Activated T-cell treated with anti-CD3 and anti-CD28 coated beads, Interleukin-2, amount 50 U/mL, for 24 hours (primary cell): Measurements from ENCODE around the gene GALNTL6.

Experiments
- DNase-seq: peaks from one replicate; pipeline ENCODE4 v3.0.0-alpha.2; 2020
- H3K27ac Mint-ChIP-seq: 2 replicates; pipeline ENCODE4 v1.8.0; 2020; ENCODE audit warnings: mild to moderate bottlenecking, mixed read lengths
- H3K27me3 Mint-ChIP-seq: 2 replicates; pipeline ENCODE4 v1.8.0; 2020; ENCODE audit warnings: mixed read lengths
- H3K36me3 Mint-ChIP-seq: 2 replicates; pipeline ENCODE4 v1.8.0; 2020; ENCODE audit warnings: low read depth, mixed read lengths
- H3K4me1 Mint-ChIP-seq: 2 replicates; pipeline ENCODE4 v1.8.0; 2020; ENCODE audit warnings: low read depth, mixed read lengths
- H3K4me3 Mint-ChIP-seq: 2 replicates; pipeline ENCODE4 v1.8.0; 2020; ENCODE audit warnings: mild to moderate bottlenecking, moderate library complexity, mixed read lengths
- H3K9me3 Mint-ChIP-seq: 2 replicates; pipeline ENCODE4 v1.8.0; 2020; ENCODE audit warnings: mixed read lengths

The GALNTL6 gene

DNA sequence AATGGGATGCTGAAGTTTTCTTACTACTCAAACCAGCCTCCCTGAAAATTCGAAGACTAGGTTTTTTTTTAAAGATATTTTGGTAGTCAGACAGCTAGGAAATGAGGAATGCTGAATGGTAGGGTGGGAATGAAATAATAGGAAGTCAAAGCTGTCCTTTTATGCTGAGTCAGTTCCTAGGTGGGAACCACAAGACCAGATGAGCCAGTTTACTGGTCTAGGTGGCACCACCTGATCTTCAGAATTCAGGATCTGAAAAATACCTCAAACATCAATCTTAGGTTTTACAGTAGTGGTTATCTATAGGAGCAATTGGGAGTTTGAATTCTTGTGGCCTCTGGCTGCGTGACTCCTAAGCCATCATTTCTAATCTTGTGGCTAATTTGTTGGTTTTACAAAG lies 1172.3 kb downstream of the GALNTL6 start:
- H3K27me3 Mint-ChIP-seq, result peaks cover 6% of the 10 kb centered on the region
- H3K4me1 Mint-ChIP-seq, result no peaks in the 10 kb centered on the region
- H3K4me3 Mint-ChIP-seq, result no peak overlapping the region
- DNase-seq, result no peak
- H3K36me3 Mint-ChIP-seq, result no peaks in the 10 kb centered on the region
- H3K27ac Mint-ChIP-seq, result no peak overlapping the region
- H3K9me3 Mint-ChIP-seq, result peaks cover 5% of the 10 kb centered on the region

DNA sequence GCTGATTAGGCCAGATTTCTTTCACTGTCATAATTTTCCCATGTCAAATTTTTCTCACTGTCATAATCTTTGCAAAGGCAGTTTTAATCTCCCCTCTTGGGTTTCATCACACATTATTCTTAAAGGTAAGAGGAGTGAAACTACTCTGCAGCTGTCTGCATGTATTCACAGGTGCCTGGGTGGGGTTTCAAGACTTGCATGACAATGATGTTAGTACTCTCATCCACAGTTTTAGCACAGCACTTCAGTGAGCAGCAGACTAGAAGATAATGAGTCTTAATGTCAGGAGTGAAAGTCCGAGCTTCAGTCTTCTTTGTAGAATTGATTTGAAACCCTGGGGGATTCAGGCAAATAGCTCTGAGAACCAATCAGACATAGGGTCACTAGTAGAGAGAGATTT lies 1172.9 kb downstream of the GALNTL6 start:
- no peaks in the 10 kb centered on the region for H3K36me3 Mint-ChIP-seq
- H3K4me3 Mint-ChIP-seq, result no peak overlapping the region
- peaks cover 5% of the 10 kb centered on the region for H3K9me3 Mint-ChIP-seq
- no peak for DNase-seq
- H3K27ac Mint-ChIP-seq, result no peak overlapping the region
- no peaks in the 10 kb centered on the region for H3K4me1 Mint-ChIP-seq
- H3K27me3 Mint-ChIP-seq, result peaks cover 6% of the 10 kb centered on the region

DNA sequence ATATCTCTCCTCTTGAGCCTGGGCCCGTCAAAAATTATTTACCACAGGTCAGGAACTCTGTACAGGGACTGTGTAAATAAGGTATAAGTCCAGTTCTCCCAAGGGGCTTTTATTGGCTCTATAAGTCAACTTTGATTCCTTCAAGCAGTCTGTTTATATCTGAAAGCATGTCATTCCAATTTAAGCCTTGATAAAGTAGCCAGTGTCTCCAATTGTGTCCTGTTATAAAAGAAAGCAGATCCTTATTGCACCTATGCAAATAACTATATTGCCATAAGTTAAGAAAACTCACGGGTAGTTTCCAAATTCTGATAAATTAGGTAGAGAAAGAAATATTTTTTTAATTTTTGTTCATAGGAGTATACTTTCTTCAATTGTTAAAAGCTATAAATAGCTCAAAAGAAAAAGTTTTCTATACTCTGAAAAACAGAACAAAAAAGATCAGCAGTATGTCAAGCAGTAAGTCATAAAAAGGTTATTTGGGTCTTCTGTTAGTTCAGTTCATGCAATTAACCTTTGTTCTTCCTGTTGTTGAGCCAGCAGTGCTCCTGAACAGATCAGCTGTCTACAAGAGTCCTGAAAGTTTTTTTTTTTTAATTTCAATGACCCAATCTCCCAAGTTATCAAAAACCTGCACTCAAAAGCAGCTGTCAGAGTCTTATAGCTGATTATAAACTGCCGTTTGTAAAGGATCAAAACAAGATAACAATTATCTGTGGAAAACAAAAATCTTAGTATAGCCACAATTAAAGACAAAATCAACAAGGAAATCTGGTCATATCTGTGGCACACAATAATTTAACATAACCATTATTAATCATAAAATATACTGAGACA lies 1177.0 kb downstream of the GALNTL6 start:
- H3K9me3 Mint-ChIP-seq, result peaks cover 5% of the 10 kb centered on the region
- H3K27me3 Mint-ChIP-seq, result peaks cover 6% of the 10 kb centered on the region
- no peaks in the 10 kb centered on the region for H3K36me3 Mint-ChIP-seq
- no peaks in the 10 kb centered on the region for H3K4me1 Mint-ChIP-seq
- DNase-seq, result no peak
- no peak overlapping the region for H3K4me3 Mint-ChIP-seq
- H3K27ac Mint-ChIP-seq, result no peak overlapping the region

DNA sequence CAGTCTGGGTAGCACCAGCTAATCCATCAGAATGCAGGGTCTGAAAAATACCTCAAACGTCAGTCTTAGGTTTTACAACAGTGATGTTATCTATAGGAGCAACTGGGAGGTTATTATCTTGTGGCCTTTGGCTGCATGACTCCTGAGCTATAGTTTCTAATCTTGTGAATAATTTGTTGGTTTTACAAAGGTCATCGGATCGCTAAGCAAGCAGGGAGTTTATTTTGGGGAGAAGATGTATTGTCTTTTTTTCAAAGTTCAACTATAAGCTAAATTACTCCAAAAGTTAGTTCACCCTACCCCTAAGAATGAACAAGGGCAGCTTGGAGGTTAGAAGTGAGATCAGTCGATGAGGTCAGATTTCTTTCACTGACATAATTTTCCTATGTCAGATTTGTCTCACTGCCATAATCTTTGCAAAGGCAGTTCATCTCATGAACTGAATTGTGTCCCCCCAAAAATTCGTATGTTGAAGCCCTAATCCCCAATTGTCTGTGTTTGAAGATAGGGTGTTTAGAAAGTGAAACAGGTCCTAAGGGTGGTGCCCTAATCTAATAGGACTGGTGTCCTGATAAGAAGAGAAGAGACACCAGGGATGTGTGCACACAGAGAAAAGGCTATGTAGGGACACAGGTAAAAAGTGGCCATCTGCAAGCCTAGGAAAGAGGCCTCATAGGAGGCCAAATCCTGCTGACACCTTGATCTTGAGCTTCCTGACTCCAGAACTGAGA lies 1179.6 kb downstream of the GALNTL6 start:
- Mint-ChIP-seq H3K27ac (no peak overlapping the region), H3K27me3 (peaks cover 28% of the 10 kb centered on the region), H3K36me3 (no peaks in the 10 kb centered on the region), H3K9me3 (peaks cover 5% of the 10 kb centered on the region), H3K4me1 (peaks cover 9% of the 10 kb centered on the region), H3K4me3 (no peak overlapping the region)
- no peak for DNase-seq

DNA sequence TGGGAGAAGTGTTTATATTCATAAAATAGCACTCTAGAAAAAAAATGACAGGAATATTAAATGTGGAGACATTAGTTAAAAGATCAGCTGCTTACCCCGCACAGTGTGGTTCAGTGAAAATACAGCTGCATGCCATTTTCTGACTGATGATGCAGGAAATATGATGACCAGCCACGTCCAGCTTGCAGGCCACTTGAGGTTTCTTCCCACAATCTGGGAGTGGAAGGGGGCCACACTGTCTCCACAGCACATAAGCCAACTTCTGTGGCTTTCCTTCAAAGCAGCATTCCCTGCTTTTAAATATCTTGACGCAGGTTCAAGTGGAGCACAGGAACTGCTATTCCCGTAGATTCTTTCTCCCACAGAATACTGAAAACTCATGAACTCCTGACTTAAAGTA lies 1182.0 kb downstream of the GALNTL6 start:
- H3K9me3 Mint-ChIP-seq, result no peaks in the 10 kb centered on the region
- no peak overlapping the region for H3K4me3 Mint-ChIP-seq
- H3K27me3 Mint-ChIP-seq, result peaks cover 40% of the 10 kb centered on the region
- no peaks in the 10 kb centered on the region for H3K36me3 Mint-ChIP-seq
- peaks cover 9% of the 10 kb centered on the region for H3K4me1 Mint-ChIP-seq
- H3K27ac Mint-ChIP-seq, result no peak overlapping the region
- no peak for DNase-seq

DNA sequence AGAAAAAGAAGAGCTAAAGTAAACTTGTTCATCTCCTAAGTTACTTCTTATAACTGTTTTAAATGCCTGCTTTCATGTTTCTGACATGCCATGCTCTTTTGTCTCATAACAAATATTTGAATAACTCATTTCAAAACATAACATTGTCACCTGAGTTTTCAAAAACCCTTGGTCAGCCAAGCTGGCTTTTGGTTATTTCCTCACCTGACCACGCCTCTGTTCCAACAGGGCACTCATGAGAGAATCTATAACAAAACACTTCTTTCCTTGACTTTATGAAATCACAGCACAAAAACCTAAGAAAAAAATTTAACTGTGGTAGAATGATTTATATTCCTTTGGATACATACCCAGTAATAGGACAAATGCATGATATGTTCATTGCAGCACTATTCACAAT lies 1182.5 kb downstream of the GALNTL6 start:
- no peak overlapping the region for H3K4me3 Mint-ChIP-seq
- no peaks in the 10 kb centered on the region for H3K36me3 Mint-ChIP-seq
- peak overlapping the region; percentile 27 for H3K27ac Mint-ChIP-seq
- H3K27me3 Mint-ChIP-seq, result peaks cover 41% of the 10 kb centered on the region
- peaks cover 9% of the 10 kb centered on the region for H3K4me1 Mint-ChIP-seq
- no peaks in the 10 kb centered on the region for H3K9me3 Mint-ChIP-seq
- DNase-seq, result no peak

DNA sequence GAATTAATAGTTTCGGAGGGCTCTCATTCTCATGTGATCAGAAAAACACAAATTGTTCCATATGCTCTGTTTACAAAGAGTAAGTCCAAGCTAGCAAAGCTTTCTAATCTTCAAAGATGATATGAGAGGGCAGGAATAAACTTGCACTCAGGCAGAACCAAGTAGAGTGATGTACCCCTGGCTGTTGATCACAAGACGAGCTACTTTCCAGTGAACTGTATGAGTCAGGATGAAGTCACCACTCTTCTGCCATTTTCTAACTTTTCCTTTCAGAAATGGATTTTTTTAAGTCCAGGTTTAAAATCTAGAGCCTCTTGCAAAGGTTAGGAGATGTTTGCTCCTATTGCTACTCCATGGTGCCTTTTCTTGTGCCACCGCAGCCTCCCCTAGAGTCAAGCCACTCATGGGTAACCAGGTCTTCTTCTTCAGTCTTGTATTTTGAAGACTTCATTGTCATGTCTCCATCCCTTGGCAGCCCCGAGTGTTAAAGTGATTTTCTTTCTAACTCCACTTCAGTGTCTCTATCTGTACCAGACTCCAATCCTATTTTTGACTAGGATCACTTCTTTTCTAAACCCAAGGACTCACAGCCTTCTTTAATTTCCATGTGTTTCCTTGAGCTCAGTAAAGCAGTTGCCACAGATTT lies 1183.5 kb downstream of the GALNTL6 start:
- no peak for DNase-seq
- H3K4me1 Mint-ChIP-seq, result peaks cover 9% of the 10 kb centered on the region
- H3K27me3 Mint-ChIP-seq, result peaks cover 44% of the 10 kb centered on the region
- H3K9me3 Mint-ChIP-seq, result no peaks in the 10 kb centered on the region
- H3K27ac Mint-ChIP-seq, result peak overlapping the region; percentile 1
- no peaks in the 10 kb centered on the region for H3K36me3 Mint-ChIP-seq
- H3K4me3 Mint-ChIP-seq, result no peak overlapping the region

DNA sequence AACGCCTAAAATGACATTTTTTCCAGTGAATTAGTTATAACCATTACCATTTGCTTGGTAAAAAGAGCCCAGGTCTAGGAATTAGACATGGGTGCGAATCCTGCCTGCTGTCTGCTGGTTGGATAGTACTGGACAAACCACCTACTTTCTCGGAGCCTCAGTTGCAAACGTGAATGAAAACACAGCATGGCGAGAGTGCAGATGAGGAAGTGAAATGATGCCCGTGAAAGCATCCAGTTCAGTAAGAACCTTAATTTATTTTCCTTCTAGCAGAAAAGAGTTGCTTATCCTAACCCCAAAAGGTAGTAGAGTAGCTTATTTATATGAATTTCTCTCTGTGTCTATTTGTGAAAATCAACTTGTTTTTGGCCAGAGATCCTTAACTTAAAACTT lies 1184.0 kb downstream of the GALNTL6 start:
- peaks cover 44% of the 10 kb centered on the region for H3K27me3 Mint-ChIP-seq
- H3K27ac Mint-ChIP-seq, result no peak overlapping the region
- DNase-seq, result no peak
- peaks cover 9% of the 10 kb centered on the region for H3K4me1 Mint-ChIP-seq
- no peak overlapping the region for H3K4me3 Mint-ChIP-seq
- H3K9me3 Mint-ChIP-seq, result no peaks in the 10 kb centered on the region
- H3K36me3 Mint-ChIP-seq, result no peaks in the 10 kb centered on the region

DNA sequence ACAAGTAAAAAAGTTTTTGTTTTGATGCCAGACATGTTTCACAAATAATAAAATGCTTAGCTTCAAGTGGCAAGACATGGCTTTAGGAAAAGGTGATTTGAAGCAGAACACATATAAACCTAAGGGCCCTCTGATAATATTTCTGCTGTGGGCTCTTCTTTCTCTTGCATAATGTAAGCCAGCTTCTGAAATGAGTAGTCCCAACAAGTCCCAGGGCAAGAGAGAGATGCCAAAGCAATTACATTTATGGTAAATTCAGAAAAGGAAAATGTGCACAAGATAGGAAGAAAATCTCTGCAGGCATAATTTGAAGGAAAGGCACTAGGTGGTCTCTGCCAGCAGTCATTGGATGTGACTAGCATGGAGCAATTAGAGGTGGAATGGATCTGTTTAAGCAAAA lies 1184.7 kb downstream of the GALNTL6 start:
- Mint-ChIP-seq H3K27ac (no peak overlapping the region), H3K9me3 (no peaks in the 10 kb centered on the region), H3K36me3 (no peaks in the 10 kb centered on the region), H3K27me3 (peaks cover 44% of the 10 kb centered on the region), H3K4me3 (no peak overlapping the region), H3K4me1 (peaks cover 9% of the 10 kb centered on the region)
- DNase-seq, result no peak

DNA sequence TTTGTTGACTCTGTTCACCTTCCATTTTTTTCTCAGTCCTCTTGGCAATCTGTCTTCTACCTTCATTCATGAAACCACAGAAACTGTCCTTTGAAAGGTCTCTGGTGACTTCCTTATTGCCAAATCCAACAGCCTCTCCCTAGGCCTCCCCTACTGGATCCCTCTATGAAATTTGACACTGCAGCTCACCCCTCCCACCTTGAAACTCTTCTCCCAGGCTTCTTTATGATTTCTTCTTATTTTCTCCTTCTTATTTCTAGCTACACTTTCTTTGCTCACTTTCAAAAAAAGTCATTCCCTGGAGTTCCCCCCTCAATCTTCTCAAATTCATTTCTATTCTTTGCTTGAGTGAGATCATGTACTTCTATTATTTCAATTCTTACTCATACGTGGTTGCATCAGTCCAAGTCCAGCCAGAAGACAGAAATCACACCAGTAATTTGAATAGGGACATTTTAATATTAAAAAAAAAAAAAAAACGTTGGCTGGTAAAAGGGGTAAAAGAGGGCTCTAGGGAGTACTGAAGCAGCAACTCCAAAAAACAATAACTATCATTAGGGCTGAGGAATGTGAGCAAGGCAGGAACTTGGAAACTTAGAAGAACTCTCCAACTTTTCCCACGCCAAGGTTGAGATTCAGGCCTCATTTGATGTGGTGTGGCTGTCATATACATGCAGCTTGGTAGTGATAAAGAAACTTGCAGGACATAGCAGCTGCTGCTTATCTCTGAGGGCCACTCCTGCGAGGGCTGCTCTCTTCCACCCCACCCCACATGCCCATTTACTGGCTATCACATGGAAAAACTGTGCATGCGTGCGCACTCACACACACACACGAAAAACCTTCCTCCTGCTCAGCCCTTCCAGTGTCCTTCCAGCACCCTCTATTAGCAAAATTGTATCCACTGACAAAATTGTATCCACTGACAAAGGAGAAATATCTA lies 1185.6 kb downstream of the GALNTL6 start:
- no peak for DNase-seq

DNA sequence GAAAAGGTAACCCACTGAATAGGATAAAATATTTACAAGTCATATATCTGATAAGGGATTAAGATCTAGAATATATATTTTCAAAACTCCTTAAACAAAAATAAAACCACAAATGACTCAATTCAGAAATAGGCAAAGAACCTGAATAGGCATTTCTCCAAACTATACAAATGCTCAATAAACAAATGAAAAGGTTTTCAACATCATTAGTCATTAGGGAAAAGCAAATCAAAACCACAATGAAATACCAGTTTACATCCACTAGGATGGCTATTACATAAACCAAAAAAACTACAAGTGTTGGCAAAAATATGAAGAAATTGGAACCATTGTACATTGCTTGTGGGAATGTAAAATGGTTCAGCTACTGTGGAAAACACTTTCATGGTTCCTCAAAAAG lies 1188.4 kb downstream of the GALNTL6 start:
- Mint-ChIP-seq H3K9me3 (no peaks in the 10 kb centered on the region), H3K27me3 (peaks cover 29% of the 10 kb centered on the region), H3K27ac (no peak overlapping the region), H3K4me3 (no peak overlapping the region), H3K36me3 (no peaks in the 10 kb centered on the region), H3K4me1 (peaks cover 4% of the 10 kb centered on the region)
- no peak for DNase-seq

More for the DNA sequence above, 1185.6 kb downstream of the GALNTL6 start:
- Mint-ChIP-seq H3K27ac (no peak overlapping the region), H3K27me3 (peaks cover 41% of the 10 kb centered on the region), H3K4me3 (no peak overlapping the region), H3K9me3 (no peaks in the 10 kb centered on the region), H3K4me1 (peaks cover 9% of the 10 kb centered on the region), H3K36me3 (no peaks in the 10 kb centered on the region)

DNA sequence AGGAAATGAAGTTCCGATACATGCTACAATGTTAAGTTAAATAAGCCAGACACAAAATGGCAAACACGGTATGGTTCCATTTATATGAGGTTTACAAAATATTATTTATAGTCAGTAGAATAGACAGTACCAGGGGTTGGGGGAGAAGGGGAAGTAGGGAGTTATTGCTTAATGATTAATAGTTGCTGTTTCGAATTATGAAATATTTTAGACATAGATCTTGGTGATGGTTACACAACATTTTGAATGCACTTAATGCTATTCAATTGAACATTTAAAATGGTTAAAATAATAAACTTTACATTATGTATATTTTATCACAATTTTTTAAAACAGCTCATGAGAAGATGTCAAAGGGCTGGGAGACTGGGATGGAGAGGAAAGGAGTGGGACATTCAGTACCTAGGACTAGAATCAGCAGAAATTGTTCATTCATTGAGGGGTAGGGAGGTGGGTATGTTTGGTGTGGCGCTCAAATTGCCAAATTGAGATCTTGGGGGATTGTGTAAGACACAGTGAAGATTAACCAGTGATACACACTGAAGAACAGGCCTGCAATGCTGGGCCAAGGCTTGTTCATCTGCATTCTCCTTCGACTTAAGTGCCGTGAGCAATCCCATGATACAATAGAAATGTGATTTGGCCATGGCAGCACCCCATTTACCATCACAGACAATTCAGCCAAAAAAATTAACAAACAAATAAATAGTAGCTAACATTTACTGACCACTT lies 1189.8 kb downstream of the GALNTL6 start:
- H3K4me1 Mint-ChIP-seq, result no peaks in the 10 kb centered on the region

DNA sequence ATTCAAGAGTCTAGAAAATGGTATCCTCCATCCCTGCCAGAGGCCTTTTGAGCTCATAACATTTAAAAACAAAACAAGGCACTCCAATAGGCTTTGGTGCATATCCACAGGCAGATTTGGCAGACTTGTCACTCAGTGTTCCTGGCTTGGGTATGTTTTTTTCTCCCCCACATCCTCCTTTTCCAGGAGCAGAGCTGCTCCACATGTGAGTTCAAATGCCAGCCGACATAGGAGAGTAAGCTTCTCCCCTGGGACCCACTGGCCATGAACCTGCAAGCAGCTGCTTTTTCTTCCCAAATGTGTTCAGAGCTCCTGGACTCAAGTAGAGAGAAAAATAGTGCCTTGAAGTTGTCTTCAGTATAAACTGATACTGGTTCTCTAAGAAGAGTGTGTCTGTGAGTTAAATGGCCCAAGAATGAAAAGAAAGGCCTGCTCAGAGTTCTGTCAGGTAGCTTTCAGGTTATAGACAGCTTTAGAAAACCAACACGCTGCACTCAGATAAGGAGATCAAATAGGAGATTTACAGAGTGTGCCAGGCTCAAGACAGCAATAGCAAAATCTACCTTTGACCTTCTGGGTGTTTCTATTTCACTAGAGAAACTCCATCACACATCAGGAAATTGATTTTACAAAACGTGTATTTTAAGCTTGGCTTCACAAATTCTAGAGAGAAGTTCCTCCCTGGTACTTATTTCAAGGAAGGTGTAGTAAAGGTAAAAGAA lies 1192.9 kb downstream of the GALNTL6 start:
- Mint-ChIP-seq H3K4me3 (no peak overlapping the region), H3K9me3 (no peaks in the 10 kb centered on the region), H3K36me3 (no peaks in the 10 kb centered on the region), H3K27me3 (no peaks in the 10 kb centered on the region), H3K4me1 (no peaks in the 10 kb centered on the region), H3K27ac (no peak overlapping the region)
- no peak for DNase-seq

More for the DNA sequence above, 1189.8 kb downstream of the GALNTL6 start:
- no peak for DNase-seq
- Mint-ChIP-seq H3K9me3 (no peaks in the 10 kb centered on the region), H3K27me3 (peaks cover 17% of the 10 kb centered on the region), H3K27ac (no peak overlapping the region), H3K4me3 (no peak overlapping the region), H3K36me3 (no peaks in the 10 kb centered on the region)
